ENCODE data around the gene MKX.

Gene MKX

GRCh38 chr10:27709304-27709703, 36.3 kb downstream of the MKX start:
- Histone ChIP-seq H3K4me1 (ENCODE audit: control insufficient read depth, insufficient read depth, low read length) (no peaks in the 10 kb centered on the region), H3K4me3 (ENCODE audit: low read length) (no peak overlapping the region), H3K36me3 (ENCODE audit: control insufficient read depth, insufficient read depth, low read length) (no peaks in the 10 kb centered on the region), H3K9me3 (ENCODE audit: control insufficient read depth, low read length) (no peaks in the 10 kb centered on the region), H3K9ac (ENCODE audit: low read length) (no peak overlapping the region), H3K27me3 (ENCODE audit: control insufficient read depth, insufficient read depth, low read length) (no peaks in the 10 kb centered on the region)

- H3K4me1 ChIP-seq (ENCODE audit: control insufficient read depth, insufficient read depth, low read length) = no peaks in the 10 kb centered on the region
- no peak overlapping the region for H3K4me3 ChIP-seq (ENCODE audit: low read length)
- H3K27me3 ChIP-seq (ENCODE audit: control insufficient read depth, insufficient read depth, low read length) = no peaks in the 10 kb centered on the region
- H3K9ac ChIP-seq (ENCODE audit: low read length) = no peak overlapping the region
- H3K36me3 ChIP-seq (ENCODE audit: control insufficient read depth, insufficient read depth, low read length) = no peaks in the 10 kb centered on the region
- no peaks in the 10 kb centered on the region for H3K9me3 ChIP-seq (ENCODE audit: control insufficient read depth, low read length)
Observed at GRCh38 chr10:27701938-27702537, 43.6 kb downstream of the MKX start.

GRCh38 chr10:27699776-27700175, 45.8 kb downstream of the MKX start:
- Histone ChIP-seq H3K9me3 (ENCODE audit: control insufficient read depth, low read length) (no peaks in the 10 kb centered on the region), H3K4me3 (ENCODE audit: low read length) (no peak overlapping the region), H3K36me3 (ENCODE audit: control insufficient read depth, insufficient read depth, low read length) (no peaks in the 10 kb centered on the region), H3K27me3 (ENCODE audit: control insufficient read depth, insufficient read depth, low read length) (no peaks in the 10 kb centered on the region), H3K9ac (ENCODE audit: low read length) (no peak overlapping the region), H3K4me1 (ENCODE audit: control insufficient read depth, insufficient read depth, low read length) (no peaks in the 10 kb centered on the region)

- Histone ChIP-seq H3K4me3 (ENCODE audit: low read length) (no peak overlapping the region), H3K9me3 (ENCODE audit: control insufficient read depth, low read length) (no peaks in the 10 kb centered on the region), H3K27me3 (ENCODE audit: control insufficient read depth, insufficient read depth, low read length) (no peaks in the 10 kb centered on the region), H3K9ac (ENCODE audit: low read length) (no peak overlapping the region), H3K36me3 (ENCODE audit: control insufficient read depth, insufficient read depth, low read length) (no peaks in the 10 kb centered on the region), H3K4me1 (ENCODE audit: control insufficient read depth, insufficient read depth, low read length) (no peaks in the 10 kb centered on the region)
Observed at GRCh38 chr10:27698961-27699360, 46.7 kb downstream of the MKX start.

- no peak overlapping the region for H3K4me3 ChIP-seq (ENCODE audit: low read length)
- no peaks in the 10 kb centered on the region for H3K4me1 ChIP-seq (ENCODE audit: control insufficient read depth, insufficient read depth, low read length)
- no peaks in the 10 kb centered on the region for H3K27me3 ChIP-seq (ENCODE audit: control insufficient read depth, insufficient read depth, low read length)
- no peaks in the 10 kb centered on the region for H3K9me3 ChIP-seq (ENCODE audit: control insufficient read depth, low read length)
- no peak overlapping the region for H3K9ac ChIP-seq (ENCODE audit: low read length)
- no peaks in the 10 kb centered on the region for H3K36me3 ChIP-seq (ENCODE audit: control insufficient read depth, insufficient read depth, low read length)
Observed at GRCh38 chr10:27696466-27696865, 49.2 kb downstream of the MKX start.

- H3K9ac ChIP-seq (ENCODE audit: low read length) = no peak overlapping the region
- no peaks in the 10 kb centered on the region for H3K27me3 ChIP-seq (ENCODE audit: control insufficient read depth, insufficient read depth, low read length)
- H3K4me1 ChIP-seq (ENCODE audit: control insufficient read depth, insufficient read depth, low read length) = no peaks in the 10 kb centered on the region
- H3K4me3 ChIP-seq (ENCODE audit: low read length) = no peak overlapping the region
- no peaks in the 10 kb centered on the region for H3K9me3 ChIP-seq (ENCODE audit: control insufficient read depth, low read length)
- H3K36me3 ChIP-seq (ENCODE audit: control insufficient read depth, insufficient read depth, low read length) = no peaks in the 10 kb centered on the region
Observed at GRCh38 chr10:27695706-27696105, 49.9 kb downstream of the MKX start.

GRCh38 chr10:27695088-27695487, 50.5 kb downstream of the MKX start:
- Histone ChIP-seq H3K36me3 (ENCODE audit: control insufficient read depth, insufficient read depth, low read length) (no peaks in the 10 kb centered on the region), H3K4me1 (ENCODE audit: control insufficient read depth, insufficient read depth, low read length) (no peaks in the 10 kb centered on the region), H3K9me3 (ENCODE audit: control insufficient read depth, low read length) (no peaks in the 10 kb centered on the region)

GRCh38 chr10:27692663-27693062, 53.0 kb downstream of the MKX start:
- Histone ChIP-seq H3K4me3 (ENCODE audit: low read length) (no peak overlapping the region), H3K4me1 (ENCODE audit: control insufficient read depth, insufficient read depth, low read length) (no peaks in the 10 kb centered on the region), H3K9ac (ENCODE audit: low read length) (no peak overlapping the region), H3K36me3 (ENCODE audit: control insufficient read depth, insufficient read depth, low read length) (no peaks in the 10 kb centered on the region), H3K9me3 (ENCODE audit: control insufficient read depth, low read length) (no peaks in the 10 kb centered on the region), H3K27me3 (ENCODE audit: control insufficient read depth, insufficient read depth, low read length) (no peaks in the 10 kb centered on the region)

More at GRCh38 chr10:27695088-27695487, 50.5 kb downstream of the MKX start:
- Histone ChIP-seq H3K4me3 (ENCODE audit: low read length) (no peak overlapping the region), H3K9ac (ENCODE audit: low read length) (no peak overlapping the region), H3K27me3 (ENCODE audit: control insufficient read depth, insufficient read depth, low read length) (no peaks in the 10 kb centered on the region)

GRCh38 chr10:27688991-27689390, 56.6 kb downstream of the MKX start:
- H3K9me3 ChIP-seq (ENCODE audit: control insufficient read depth, low read length) = no peaks in the 10 kb centered on the region

GRCh38 chr10:27688276-27688675, 57.3 kb downstream of the MKX start:
- no peaks in the 10 kb centered on the region for H3K36me3 ChIP-seq (ENCODE audit: control insufficient read depth, insufficient read depth, low read length)
- no peaks in the 10 kb centered on the region for H3K4me1 ChIP-seq (ENCODE audit: control insufficient read depth, insufficient read depth, low read length)
- H3K4me3 ChIP-seq (ENCODE audit: low read length) = no peak overlapping the region
- H3K27me3 ChIP-seq (ENCODE audit: control insufficient read depth, insufficient read depth, low read length) = no peaks in the 10 kb centered on the region
- H3K9ac ChIP-seq (ENCODE audit: low read length) = no peak overlapping the region
- no peaks in the 10 kb centered on the region for H3K9me3 ChIP-seq (ENCODE audit: control insufficient read depth, low read length)

More at GRCh38 chr10:27688991-27689390, 56.6 kb downstream of the MKX start:
- Histone ChIP-seq H3K4me1 (ENCODE audit: control insufficient read depth, insufficient read depth, low read length) (no peaks in the 10 kb centered on the region), H3K4me3 (ENCODE audit: low read length) (no peak overlapping the region), H3K36me3 (ENCODE audit: control insufficient read depth, insufficient read depth, low read length) (no peaks in the 10 kb centered on the region), H3K27me3 (ENCODE audit: control insufficient read depth, insufficient read depth, low read length) (no peaks in the 10 kb centered on the region), H3K9ac (ENCODE audit: low read length) (no peak overlapping the region)

GRCh38 chr10:27687743-27688142, 57.9 kb downstream of the MKX start:
- Histone ChIP-seq H3K4me1 (ENCODE audit: control insufficient read depth, insufficient read depth, low read length) (no peaks in the 10 kb centered on the region), H3K9me3 (ENCODE audit: control insufficient read depth, low read length) (no peaks in the 10 kb centered on the region), H3K4me3 (ENCODE audit: low read length) (no peak overlapping the region)

GRCh38 chr10:27687326-27687725, 58.3 kb downstream of the MKX start:
- Histone ChIP-seq H3K9me3 (ENCODE audit: control insufficient read depth, low read length) (no peaks in the 10 kb centered on the region), H3K4me1 (ENCODE audit: control insufficient read depth, insufficient read depth, low read length) (no peaks in the 10 kb centered on the region), H3K4me3 (ENCODE audit: low read length) (no peak overlapping the region), H3K9ac (ENCODE audit: low read length) (no peak overlapping the region), H3K27me3 (ENCODE audit: control insufficient read depth, insufficient read depth, low read length) (no peaks in the 10 kb centered on the region), H3K36me3 (ENCODE audit: control insufficient read depth, insufficient read depth, low read length) (no peaks in the 10 kb centered on the region)

More at GRCh38 chr10:27687743-27688142, 57.9 kb downstream of the MKX start:
- Histone ChIP-seq H3K9ac (ENCODE audit: low read length) (no peak overlapping the region), H3K36me3 (ENCODE audit: control insufficient read depth, insufficient read depth, low read length) (no peaks in the 10 kb centered on the region), H3K27me3 (ENCODE audit: control insufficient read depth, insufficient read depth, low read length) (no peaks in the 10 kb centered on the region)

GRCh38 chr10:27685681-27686080, 59.9 kb downstream of the MKX start:
- Histone ChIP-seq H3K4me1 (ENCODE audit: control insufficient read depth, insufficient read depth, low read length) (no peaks in the 10 kb centered on the region), H3K27me3 (ENCODE audit: control insufficient read depth, insufficient read depth, low read length) (no peaks in the 10 kb centered on the region), H3K36me3 (ENCODE audit: control insufficient read depth, insufficient read depth, low read length) (no peaks in the 10 kb centered on the region), H3K9ac (ENCODE audit: low read length) (no peak overlapping the region), H3K4me3 (ENCODE audit: low read length) (no peak overlapping the region), H3K9me3 (ENCODE audit: control insufficient read depth, low read length) (no peaks in the 10 kb centered on the region)

All from mucosa of stomach (tissue), 1 donor.